Epithelial cell of prostate (primary cell): Measurements from ENCODE around the gene WHRN.
A peak's percentile ranks its signal among the peaks of the same experiment; 100 is the strongest.

ENCODE experiments used
- DNase-seq: peaks from one replicate; pipeline ENCODE4 v3.0.0-alpha.2; 2011; ENCODE audit warnings: low read depth, low spot score
- H3K27ac ChIP-seq: fragments of 450-650 bp; 2 replicates; pipeline ENCODE4 v1.5.1; 2017; ENCODE audit warnings: mild to moderate bottlenecking

WHRN gene

GRCh38 chr9:114505187-114506081 lies at the start of gene WHRN:
WHRN (minus strand) TSS chr9:114505473; CDS start chr9:114504801, 672 bp downstream.
- no peak within 1 kb of the TSS for H3K27ac ChIP-seq

GRCh38 chr9:114553202-114553601 lies 47.9 kb upstream of the WHRN start:
- peak overlapping the region; percentile 82 for H3K27ac ChIP-seq
- DNase-seq = no peak

More at GRCh38 chr9:114505187-114506081, at the start of gene WHRN:
- peak; percentile 44 for DNase-seq

DNA sequence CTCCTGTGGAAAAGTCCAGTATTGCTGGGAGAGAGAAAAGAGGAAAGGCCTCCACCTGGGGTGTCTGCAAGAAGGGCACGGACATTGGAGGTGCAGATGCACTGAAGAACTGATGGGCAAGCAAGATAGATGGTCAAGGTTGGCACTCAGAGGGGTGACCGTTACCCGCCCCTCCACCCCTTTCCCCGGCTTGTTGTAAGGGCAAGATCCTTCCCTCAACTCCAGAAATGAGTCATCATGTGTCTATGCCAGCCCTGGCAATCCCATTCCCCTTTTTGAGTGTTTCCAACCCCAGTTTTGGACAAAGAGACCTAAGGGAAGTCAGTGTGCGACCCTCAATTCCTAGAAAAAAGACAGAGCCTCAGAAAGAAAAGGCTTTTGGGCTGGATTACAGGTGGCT lies 47.4 kb upstream of the WHRN start:
- peak overlapping the region; percentile 82 for H3K27ac ChIP-seq
- DNase-seq = no peak

- peak; percentile 96 for DNase-seq
- peak overlapping the region; percentile 82 for H3K27ac ChIP-seq
These were observed 46.7 kb upstream of the WHRN start for GRCh38 chr9:114551750-114552685.

DNA sequence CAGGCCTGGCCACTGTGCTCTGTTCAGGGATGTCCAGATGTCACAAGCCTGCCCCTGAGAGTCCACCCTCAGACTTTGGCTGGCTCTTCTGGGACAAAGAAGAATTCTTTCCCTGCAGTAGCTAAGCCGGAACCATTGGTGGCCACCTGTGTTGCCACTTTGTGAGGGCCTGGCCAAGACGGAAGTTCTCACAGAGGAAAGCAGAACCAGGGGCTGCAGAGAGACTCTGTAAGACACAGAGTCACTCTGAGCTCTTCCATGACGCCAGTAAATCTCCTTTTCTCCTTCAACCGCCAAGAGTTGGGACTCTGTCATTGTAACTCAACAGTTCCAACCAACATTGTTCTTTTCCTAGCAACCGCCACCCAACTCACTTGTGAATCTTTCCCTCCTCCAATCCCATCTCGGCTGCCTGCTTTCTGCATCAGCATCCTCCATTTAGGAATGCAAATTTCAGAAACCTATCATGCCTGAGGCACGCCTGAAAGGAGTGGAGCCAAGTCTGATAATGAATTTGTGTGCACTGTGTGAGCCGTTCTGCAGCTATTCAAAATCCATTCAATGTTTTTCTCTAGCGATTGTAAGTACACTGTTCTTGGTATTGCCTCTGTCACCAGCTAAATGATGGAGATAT lies 44.5 kb upstream of the WHRN start:
- DNase-seq = no peak
- no peak overlapping the region for H3K27ac ChIP-seq

- DNase-seq = no peak
- no peak overlapping the region for H3K27ac ChIP-seq
These were observed 41.6 kb upstream of the WHRN start for GRCh38 chr9:114546851-114547250.

DNA sequence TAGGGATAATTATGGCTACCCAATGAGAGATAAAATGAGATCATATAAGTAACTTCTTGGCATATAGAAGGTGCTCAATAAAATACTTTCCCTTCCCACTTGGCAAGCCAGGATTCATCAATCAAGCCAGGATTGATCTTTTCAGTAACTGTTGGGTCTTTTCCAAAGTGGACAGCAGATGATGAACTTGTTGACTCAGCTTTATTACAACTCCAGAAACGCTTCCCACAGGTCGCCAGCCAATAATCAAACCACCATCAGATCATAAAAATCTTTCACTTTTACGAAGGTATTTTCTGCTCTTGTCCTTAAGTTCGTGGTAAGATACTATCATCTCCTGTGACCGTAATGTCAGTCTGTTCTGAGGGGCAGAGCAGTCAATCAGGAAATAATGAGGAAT lies 39.8 kb upstream of the WHRN start:
- DNase-seq = no peak
- H3K27ac ChIP-seq = no peak overlapping the region

DNA sequence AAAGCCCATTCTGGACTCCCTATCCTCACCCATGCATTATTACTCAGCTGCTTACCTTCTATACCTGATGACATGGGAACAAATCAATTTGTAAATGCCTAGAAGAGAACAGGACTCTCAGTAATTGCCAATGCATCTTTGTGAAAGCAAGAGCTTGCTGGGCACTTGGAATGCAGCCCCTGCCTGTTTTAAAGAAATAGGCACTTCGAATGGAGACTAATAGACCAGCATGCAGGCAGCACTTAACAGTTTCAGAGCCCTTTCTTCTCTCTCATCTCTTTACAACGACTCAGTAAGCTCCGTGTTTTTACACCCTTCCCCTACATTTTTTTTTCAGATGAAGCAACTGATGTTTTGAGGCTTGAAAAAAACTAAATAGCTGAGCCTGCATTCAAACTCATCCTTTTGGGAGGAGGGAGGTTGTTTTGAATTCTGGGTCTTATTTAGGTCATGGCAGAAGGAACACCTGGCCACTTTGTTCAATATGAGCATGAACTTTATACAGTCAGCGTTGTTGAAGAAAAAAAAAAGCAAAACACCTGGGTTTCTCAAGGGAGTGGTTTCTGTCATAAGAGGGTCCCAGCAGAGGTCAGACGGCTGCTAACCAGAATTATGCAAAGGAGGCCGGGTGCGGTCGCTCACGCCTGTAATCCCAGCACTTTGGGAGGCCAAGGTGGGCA lies 34.6 kb upstream of the WHRN start:
- no peak for DNase-seq

GRCh38 chr9:114538241-114538640 lies 33.0 kb upstream of the WHRN start:
- DNase-seq = no peak
- no peak overlapping the region for H3K27ac ChIP-seq

More for the DNA sequence above, 34.6 kb upstream of the WHRN start:
- no peak overlapping the region for H3K27ac ChIP-seq

- H3K27ac ChIP-seq = no peak overlapping the region
- DNase-seq = no peak
These were observed 27.4 kb upstream of the WHRN start for GRCh38 chr9:114532561-114533237.

DNA sequence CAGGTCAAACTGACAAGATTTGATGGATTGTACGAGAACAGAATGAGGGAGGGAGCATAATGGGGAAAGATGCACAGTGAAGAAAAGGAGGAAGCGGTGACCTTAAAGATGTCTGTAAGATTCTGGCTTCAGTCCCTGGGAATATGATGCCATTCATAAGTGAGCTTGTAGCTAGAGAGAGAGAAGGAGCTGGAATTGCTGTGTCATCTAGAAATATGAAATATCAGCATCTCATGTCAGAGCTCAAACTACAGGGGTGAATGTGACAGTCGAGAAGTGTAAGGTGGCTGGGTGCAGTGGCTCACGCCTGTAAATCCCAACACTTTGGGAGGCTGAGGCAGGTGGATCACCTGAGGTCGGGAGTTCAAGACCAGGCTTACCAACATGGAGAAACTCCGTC lies 24.0 kb upstream of the WHRN start:
- H3K27ac ChIP-seq = no peak overlapping the region

DNA sequence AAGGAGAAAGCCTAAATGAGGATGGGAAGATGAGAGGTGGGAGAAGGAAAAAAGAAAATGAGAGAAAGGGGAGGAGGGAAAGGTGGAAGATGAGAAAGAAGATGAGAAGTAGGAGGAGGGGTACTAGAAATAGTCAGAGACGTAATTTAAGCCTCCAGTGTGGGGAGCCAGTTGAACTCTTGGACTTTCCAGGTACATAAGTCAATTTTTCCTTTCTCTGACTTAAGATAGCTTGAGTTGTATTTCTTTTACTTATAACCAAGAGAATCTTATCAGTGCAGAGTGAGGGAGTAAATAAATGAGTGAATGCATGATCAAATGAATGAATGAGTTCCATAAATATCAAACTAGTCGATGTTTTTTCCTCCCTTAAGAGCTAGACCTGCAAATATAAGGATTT lies 21.5 kb upstream of the WHRN start:
- DNase-seq = no peak
- H3K27ac ChIP-seq = no peak overlapping the region

More for the DNA sequence above, 24.0 kb upstream of the WHRN start:
- no peak for DNase-seq

DNA sequence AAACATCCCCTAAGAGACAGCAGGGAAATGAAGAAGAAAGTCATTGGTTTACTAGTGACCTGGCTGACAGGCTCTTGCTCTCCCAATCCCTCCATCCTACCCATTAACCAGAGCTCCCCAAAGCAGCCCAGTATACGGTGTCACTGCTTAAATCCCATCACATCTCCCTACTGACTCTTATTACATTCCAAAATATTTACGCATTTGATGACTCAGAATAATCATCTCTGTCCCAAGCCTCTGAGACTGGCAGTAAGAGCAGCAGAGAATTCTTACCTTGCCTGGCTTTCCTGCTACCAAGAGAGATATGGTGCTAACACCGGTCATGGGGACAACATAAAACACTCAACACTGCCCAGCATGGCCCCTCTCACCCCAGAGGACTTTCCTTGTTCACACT lies 20.2 kb upstream of the WHRN start:
- DNase-seq = no peak
- no peak overlapping the region for H3K27ac ChIP-seq

DNA sequence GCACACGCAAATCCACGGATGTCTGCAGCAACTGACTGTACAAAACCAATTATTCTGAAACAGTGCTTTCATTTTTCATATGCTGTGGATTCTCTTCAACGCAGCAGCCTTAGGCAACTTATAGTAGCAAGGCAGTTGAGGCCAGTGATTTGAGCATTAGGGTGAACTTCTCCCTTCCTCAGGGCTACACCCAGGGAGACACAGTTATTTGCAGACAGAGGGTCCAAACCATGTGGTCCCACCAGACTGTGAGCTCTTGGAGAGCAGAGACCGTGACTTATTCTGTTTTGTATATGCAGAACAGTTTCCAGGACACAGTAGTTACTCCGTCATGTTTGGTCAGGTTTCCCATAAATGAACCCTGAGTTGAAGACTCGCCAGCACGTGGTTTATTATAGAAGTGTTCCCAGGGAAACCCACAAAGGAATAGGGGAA lies 19.0 kb upstream of the WHRN start:
- DNase-seq = no peak
- H3K27ac ChIP-seq = no peak overlapping the region

- no peak for DNase-seq
- H3K27ac ChIP-seq = no peak overlapping the region
These were observed 17.6 kb upstream of the WHRN start for GRCh38 chr9:114522847-114523246.

GRCh38 chr9:114522286-114522685 lies 17.0 kb upstream of the WHRN start:
- H3K27ac ChIP-seq = no peak overlapping the region
- no peak for DNase-seq

DNA sequence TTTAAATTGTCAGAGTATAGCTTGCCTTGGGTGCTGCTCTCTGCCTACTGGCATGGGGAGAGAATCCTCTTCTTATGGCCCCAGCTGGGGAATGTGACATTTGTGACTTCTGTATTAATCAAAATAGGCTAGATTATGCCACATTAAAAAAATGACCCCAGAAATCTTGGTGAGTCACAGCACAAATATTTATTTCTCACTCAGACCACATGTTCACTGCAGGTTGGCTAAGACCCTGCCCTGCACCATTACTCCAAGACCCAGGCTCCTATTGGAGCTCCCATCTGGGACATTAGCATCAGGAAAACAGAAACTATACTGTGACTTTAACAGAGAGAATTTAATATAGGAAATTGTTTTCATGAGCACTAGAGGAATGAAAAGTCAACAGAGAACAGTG lies 16.6 kb upstream of the WHRN start:
- H3K27ac ChIP-seq = no peak overlapping the region
- no peak for DNase-seq

GRCh38 chr9:114518599-114519022 lies 13.3 kb upstream of the WHRN start:
- no peak overlapping the region for H3K27ac ChIP-seq
- DNase-seq = no peak

DNA sequence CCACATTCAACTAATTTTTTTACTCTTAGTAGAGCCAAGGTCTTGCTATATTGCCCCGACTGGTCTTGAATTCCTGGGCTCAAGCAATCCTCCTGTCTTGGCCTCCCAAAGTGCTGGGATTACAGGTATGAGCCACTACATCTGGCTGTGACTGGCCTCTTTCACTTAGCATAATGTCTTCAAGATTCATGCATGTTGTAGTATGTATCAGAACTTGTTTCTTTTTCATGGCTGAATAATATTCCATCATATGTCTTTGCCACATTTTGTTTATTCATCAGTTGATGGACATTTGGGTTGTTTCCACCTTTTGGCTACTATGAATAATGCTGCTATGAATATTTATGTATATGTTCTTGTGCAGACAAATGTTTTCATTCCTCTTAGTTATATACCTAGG lies 12.8 kb upstream of the WHRN start:
- H3K27ac ChIP-seq = no peak overlapping the region
- no peak for DNase-seq
